ENCODE data around the gene SKI.

DNA sequence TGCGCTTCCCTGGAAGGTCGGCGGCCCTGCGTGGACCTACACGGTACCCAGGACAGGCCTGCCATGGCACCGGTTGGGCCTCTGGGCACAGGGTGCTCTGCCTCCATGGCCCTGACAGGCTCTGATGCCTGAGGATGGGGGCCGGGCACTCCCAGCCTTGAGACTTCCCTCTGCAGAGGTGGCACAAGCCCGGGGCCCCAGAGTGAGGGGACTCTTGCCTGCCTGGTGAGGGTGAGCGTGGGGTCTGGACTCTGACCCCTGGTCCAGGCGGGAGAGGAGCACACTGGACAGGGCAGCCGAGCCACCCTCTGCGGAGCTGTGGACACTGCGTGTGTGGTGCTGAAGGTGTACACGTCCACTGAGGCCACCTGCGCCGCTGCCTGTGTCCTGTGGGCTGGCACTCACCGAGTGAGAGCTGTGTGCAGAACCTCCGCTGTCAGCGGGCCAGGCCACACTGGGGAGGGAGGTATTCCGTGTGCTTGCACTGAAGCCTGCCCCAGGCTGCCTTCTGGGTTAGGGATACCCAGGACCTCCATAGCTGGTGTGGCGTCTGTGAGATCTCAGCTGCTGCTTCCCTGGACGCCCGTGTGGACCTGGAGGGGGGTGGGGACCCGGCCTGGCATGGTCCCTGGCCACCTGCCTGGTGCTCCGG is 10.4 kb downstream of the SKI start:
- TF ChIP-seq, protein P1, sequence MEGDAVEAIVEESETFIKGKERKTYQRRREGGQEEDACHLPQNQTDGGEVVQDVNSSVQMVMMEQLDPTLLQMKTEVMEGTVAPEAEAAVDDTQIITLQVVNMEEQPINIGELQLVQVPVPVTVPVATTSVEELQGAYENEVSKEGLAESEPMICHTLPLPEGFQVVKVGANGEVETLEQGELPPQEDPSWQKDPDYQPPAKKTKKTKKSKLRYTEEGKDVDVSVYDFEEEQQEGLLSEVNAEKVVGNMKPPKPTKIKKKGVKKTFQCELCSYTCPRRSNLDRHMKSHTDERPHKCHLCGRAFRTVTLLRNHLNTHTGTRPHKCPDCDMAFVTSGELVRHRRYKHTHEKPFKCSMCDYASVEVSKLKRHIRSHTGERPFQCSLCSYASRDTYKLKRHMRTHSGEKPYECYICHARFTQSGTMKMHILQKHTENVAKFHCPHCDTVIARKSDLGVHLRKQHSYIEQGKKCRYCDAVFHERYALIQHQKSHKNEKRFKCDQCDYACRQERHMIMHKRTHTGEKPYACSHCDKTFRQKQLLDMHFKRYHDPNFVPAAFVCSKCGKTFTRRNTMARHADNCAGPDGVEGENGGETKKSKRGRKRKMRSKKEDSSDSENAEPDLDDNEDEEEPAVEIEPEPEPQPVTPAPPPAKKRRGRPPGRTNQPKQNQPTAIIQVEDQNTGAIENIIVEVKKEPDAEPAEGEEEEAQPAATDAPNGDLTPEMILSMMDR (IDR thresholded peaks at IDR 0.05; ENCODE audit: poor library complexity): no peak
- TF ChIP-seq EZH2phosphoT487 (IDR thresholded peaks at IDR 0.05; ENCODE audit: low read depth, severe bottlenecking, unreplicated experiment): no peak
